ENCODE data around the gene ATG10.

Gene ATG10

GRCh38 chr5:82204567-82204966 is 232.7 kb downstream of the ATG10 start:
- in situ Hi-C loops (cut with MboI; ENCODE audit: low sequenced_read_pairs), result no loop called here

- in situ Hi-C loops (cut with MboI; ENCODE audit: low sequenced_read_pairs), result no loop called here
These were observed 233.2 kb downstream of the ATG10 start for GRCh38 chr5:82205005-82205404.

- in situ Hi-C loops (cut with MboI; ENCODE audit: low sequenced_read_pairs), result no loop called here
These were observed 236.5 kb downstream of the ATG10 start for GRCh38 chr5:82208371-82208770.

GRCh38 chr5:82211855-82212572 is 240.2 kb downstream of the ATG10 start:
- in situ Hi-C loops (cut with MboI; ENCODE audit: low sequenced_read_pairs), result no loop called here

GRCh38 chr5:82217917-82218316 is 246.1 kb downstream of the ATG10 start:
- in situ Hi-C loops (cut with MboI; ENCODE audit: low sequenced_read_pairs), result no loop called here

- in situ Hi-C loops (cut with MboI; ENCODE audit: low sequenced_read_pairs), result no loop called here
These were observed 246.7 kb downstream of the ATG10 start for GRCh38 chr5:82218374-82219156.

DNA sequence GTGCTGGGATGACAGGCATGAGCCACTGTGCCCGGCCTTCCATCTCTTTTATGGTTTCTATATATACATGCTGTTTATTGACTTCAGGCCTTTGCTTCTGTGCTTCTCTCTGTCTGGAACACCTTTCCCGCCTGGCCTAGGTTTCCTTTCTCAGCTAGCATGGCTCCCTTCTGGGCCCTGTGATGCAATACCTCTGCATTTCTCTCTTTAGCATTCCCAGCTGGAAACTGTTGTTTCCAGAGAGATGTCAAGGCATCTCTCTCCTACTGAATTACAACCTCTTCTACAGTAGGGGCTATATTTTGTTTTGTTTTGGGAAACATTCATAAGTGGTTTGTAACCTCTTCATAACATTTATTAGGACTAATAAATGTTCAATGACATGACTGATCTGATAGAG is 249.2 kb downstream of the ATG10 start:
- in situ Hi-C loops (cut with MboI; ENCODE audit: low sequenced_read_pairs), result no loop called here

- in situ Hi-C loops (cut with MboI; ENCODE audit: low sequenced_read_pairs), result no loop called here
These were observed 251.1 kb downstream of the ATG10 start for GRCh38 chr5:82222597-82223574.

DNA sequence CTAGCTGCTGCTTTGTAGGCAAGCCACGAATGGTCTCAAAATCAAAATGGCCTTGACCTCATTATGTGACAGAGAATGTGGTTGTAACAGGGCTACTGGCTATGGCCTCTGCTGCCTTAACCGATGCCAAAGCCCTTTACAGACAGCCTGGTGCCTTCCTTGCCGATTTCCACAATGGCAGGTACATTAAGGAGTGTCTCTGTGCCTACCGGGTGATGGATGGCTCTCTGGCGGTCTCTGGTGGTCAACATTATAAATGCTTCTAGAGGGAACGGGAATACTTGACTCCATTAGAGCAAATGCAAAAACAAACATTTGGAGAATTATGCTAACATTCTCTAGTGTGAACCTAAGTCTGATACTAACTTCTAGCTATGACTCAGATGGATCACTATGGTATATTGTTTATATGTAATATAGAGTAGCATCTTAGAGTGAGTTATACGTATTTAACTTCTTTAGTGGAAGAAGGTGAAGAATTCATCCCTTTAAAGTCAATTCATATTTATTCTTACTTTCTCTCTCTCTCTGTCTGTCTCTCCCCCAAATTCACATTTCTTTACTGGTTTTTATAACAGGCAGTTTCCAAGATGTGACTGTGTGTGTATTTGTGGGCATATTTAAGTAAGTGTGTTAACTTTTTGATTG is 253.8 kb downstream of the ATG10 start:
- in situ Hi-C loops (cut with MboI; ENCODE audit: low sequenced_read_pairs), result no loop called here

DNA sequence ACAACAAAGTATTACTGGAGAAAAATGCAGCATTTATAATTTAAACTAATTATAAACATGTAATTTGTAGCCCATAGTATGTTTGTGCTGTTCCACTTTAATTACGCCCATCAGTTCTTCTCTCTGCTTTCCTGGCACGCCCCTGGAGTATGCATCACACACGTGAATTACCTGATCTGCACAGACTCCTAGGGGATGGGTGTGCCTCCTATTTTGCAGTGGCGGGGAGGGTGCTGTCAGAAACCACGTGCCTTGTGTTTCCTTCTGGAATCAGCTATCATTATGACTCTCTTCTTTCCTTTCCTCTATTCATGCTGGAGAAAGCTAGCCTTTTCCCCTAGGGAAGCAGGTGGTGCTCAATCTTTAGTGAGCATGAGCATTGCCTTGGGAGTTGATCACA is 263.1 kb downstream of the ATG10 start:
- in situ Hi-C loops (cut with MboI; ENCODE audit: low sequenced_read_pairs), result no loop called here

GRCh38 chr5:82244151-82244550 is 272.3 kb downstream of the ATG10 start:
- in situ Hi-C loops (cut with MboI; ENCODE audit: low sequenced_read_pairs), result no loop called here

- in situ Hi-C loops (cut with MboI; ENCODE audit: low sequenced_read_pairs), result no loop called here
These were observed 273.2 kb downstream of the ATG10 start for GRCh38 chr5:82244854-82245635.

DNA sequence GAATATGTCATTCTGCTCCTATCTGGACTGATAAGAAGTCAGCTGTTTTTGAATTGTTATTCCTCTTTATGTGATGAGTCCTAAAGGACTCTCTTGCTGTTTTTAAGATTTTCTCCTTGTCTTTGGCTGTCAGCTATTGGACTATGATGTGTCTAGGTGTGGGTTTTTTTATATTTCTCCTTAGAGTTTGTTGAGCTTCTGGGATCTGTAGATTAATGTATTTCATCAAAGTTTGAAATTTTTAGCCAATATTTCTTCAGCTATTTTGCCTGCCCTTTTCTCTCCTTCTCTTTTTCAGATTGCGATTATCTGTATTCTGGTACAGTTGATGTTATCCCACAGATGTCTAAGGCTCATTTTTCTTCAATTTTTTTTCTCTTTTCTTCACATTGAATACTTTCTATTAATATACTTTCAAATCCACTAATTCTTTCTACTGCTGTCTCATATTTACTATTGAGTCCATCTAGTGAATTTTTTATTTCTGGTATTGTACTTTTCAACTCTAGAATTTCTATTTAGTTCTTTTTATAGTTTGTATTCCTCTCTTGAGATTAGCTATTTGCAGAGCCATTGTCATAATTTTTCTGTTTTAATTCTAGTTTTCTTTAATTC is 275.2 kb downstream of the ATG10 start:
- in situ Hi-C loops (cut with MboI; ENCODE audit: low sequenced_read_pairs), result no loop called here

DNA sequence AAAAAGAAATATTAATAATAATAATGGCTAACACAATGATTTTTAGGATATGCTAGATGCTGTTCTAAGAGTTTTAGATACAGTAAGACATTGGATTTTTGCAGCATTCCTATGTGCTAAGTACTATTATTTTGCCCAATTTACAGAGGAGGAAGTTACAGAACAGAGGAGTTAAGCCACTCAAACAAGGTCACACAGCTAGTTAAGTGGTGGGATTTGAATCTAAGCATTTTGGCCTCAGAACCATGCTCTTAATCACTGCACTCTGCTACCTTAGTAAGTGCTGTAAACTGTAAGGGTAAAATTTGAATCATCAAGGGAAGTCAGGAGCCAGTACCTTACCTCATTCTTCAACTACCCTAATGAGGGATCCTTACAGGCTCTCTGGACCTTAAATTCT is 280.9 kb downstream of the ATG10 start:
- in situ Hi-C loops (cut with MboI; ENCODE audit: low sequenced_read_pairs), result no loop called here

DNA sequence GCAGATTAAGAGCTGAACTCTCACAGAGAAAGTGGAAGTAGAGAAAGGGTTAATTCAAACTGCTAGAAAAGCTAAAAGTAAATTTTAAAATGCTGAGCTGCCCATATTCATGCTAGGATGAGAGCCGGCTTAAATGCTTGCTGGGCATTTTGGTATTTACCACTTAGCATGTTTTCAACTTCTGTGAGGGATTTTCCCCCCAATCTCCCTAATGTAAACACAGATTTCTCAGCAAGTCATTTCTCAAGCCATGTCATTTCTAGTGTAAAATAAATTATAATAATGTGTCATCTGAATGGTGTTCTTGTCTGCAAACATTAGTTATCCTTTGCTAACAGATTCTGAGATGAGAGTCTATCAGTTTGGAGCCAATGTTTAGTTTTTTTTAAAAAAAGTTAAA is 284.0 kb downstream of the ATG10 start:
- in situ Hi-C loops (cut with MboI; ENCODE audit: low sequenced_read_pairs), result no loop called here

GRCh38 chr5:82257247-82257646 is 285.4 kb downstream of the ATG10 start:
- in situ Hi-C loops (cut with MboI; ENCODE audit: low sequenced_read_pairs), result no loop called here

DNA sequence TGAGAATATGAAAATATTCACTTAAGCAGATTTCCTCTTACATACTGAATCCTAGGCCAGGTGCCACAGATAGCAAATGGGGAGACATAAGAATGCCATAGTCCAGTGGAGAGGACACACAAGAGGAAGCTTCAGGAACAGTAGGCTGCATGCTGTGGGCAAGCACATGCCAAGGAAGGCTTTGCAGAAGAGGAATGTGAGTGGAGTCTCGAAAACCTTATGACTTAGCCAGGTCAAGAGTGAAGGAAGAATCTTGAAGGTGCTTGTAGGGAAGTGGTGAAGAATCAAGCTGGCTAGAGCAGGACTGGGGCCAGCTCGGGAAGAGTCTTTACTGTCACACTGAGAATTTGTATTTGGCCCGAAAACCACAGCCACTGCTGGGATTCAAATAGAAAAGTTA is 285.9 kb downstream of the ATG10 start:
- in situ Hi-C loops (cut with MboI; ENCODE audit: low sequenced_read_pairs), result no loop called here

GRCh38 chr5:82259172-82259800 is 287.5 kb downstream of the ATG10 start:
- in situ Hi-C loops (cut with MboI; ENCODE audit: low sequenced_read_pairs), result no loop called here

GRCh38 chr5:82265047-82265446 is 293.2 kb downstream of the ATG10 start:
- in situ Hi-C loops (cut with MboI; ENCODE audit: low sequenced_read_pairs), result no loop called here
